RPMI8226 (cell line): ENCODE results near the gene FOXC1.

Experiments
- DNase-seq: peaks from one replicate; pipeline ENCODE4 v3.0.0-alpha.2; 2015

Gene FOXC1

GRCh38 chr6:1645466-1646185 lies 35.9 kb downstream of the FOXC1 start:
- no peak for DNase-seq

DNA sequence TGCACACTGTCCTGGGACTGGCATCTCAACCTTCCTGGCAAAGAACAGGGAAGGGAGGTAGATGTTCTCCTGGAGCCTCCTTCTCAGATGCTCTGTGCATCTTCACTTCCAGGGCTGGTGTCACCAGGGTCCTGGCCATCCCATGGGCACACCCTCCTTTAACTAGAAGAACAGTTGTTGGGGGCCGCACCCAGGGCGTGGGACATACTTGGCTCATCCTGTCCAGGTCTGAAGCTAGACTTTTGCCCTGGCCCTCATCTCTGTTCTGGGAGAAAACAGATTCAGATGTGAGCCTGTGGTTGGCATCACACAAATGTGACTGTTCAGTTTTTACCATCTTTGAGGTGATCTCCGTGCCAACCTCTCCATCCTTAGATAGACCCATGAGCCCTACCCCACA lies 41.6 kb downstream of the FOXC1 start:
- no peak for DNase-seq

DNA sequence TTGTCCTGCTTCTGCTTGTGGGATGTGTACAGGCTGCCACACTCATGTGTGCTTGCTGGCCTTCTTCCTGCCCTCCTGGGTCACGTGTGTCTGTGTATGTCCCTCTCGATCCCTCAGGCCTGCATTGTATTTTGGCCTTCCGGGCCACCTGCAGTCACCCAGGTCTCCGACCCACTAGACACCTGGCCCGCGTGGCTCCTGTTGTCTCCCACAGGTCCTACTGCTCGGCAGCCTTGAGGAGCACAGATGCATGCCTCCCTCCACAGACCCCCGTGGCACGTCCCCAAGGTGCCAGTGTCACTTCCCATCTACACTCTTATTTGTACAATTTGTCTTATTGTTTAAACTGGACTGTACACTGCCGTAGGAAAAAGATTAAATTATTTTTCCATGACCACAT lies 43.1 kb downstream of the FOXC1 start:
- DNase-seq, result no peak

GRCh38 chr6:1654054-1654453 lies 44.3 kb downstream of the FOXC1 start:
- no peak for DNase-seq

GRCh38 chr6:1657116-1657770 lies 47.5 kb downstream of the FOXC1 start:
- DNase-seq, result no peak

DNA sequence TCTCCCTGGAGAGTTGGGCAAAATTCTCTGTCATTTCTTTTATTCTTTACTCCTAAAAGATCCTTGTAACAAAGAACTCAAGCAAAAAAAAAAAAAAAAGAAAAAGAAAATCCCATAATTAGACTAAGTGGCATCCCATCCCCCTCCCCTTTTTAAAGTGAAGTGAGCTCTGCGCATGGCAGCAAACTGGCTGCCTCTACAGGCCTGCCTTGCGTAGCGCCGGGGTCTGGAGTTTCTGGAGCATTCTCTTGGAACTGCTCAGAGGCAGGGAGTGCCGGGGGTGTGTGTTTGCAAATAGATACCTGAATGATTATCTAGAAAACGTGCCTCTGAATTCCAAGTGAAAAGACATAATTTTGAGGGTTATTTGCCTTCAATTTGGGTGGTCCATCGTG lies 48.1 kb downstream of the FOXC1 start:
- DNase-seq, result no peak

- no peak for DNase-seq
Measured at GRCh38 chr6:1658212-1659005, 48.7 kb downstream of the FOXC1 start.

GRCh38 chr6:1659816-1660215 lies 50.1 kb downstream of the FOXC1 start:
- no peak for DNase-seq

DNA sequence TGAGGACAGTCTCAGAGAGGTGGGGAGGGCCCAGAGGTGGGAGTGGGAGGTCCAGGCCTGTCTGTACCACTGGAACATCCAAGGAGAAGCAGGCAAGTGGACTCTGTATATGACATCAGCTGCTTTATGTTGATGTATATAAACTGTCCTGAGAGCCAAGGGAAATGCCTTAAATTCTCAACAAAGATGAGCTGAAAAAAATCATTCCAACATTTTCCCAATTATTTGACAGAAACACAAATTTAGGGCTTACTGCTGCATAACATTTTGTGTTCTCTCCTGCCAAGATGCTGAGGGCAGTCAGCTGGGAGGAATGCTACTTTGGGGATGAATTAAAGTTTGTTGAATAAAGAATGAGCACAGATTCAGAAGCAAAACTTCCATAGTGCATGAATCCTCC lies 52.8 kb downstream of the FOXC1 start:
- DNase-seq, result no peak
